MM.1S (cell line): ENCODE data around the gene NAALADL1.

ENCODE experiments used
- DNase-seq: peaks from one replicate; pipeline ENCODE4 v3.0.0-alpha.2; 2015
- H2AFZ ChIP-seq: fragments of 300-600 bp; sonication (generic); 2 replicates; pipeline ENCODE4 v1.6.0; 2016; ENCODE audit warnings: antibody characterized with exemption, low read length
- H3F3A ChIP-seq: fragments of 300-600 bp; sonication (generic); 2 replicates; pipeline ENCODE4 v1.6.1; 2016; ENCODE audit warnings: mild to moderate bottlenecking, antibody characterized with exemption, low read length, moderate library complexity, mixed read lengths; ENCODE audit not compliant: insufficient read depth
- H3K27ac ChIP-seq: fragments of 300-600 bp; sonication (generic); 2 replicates; pipeline ENCODE4 v1.5.1; 2016; ENCODE audit warnings: mild to moderate bottlenecking, low read length
- H3K27me3 ChIP-seq: fragments of 300-600 bp; sonication (generic); replicated peaks from 2 replicates; pipeline ENCODE4 v1.6.0; 2016; ENCODE audit warnings: low read length; ENCODE audit not compliant: insufficient read depth
- H3K36me3 ChIP-seq: fragments of 300-600 bp; sonication (generic); replicated peaks from 2 replicates; pipeline ENCODE4 v1.6.1; 2016; ENCODE audit warnings: mild to moderate bottlenecking, low read length, mixed read lengths; ENCODE audit not compliant: insufficient read depth
- H3K4me1 ChIP-seq: fragments of 300-600 bp; sonication (generic); 2 replicates; pipeline ENCODE4 v1.6.1; 2016; ENCODE audit warnings: low read length, mixed read lengths
- H3K4me2 ChIP-seq: fragments of 300-600 bp; sonication (generic); 2 replicates; pipeline ENCODE4 v1.6.0; 2016; ENCODE audit warnings: low read depth, low read length
- H3K4me3 ChIP-seq: fragments of 300-600 bp; sonication (generic); 2 replicates; pipeline ENCODE4 v1.5.1; 2016; ENCODE audit warnings: low read length, mixed read lengths
- H3K79me2 ChIP-seq: fragments of 300-600 bp; sonication (generic); 2 replicates; pipeline ENCODE4 v1.6.1; 2016; ENCODE audit warnings: mixed run types, low read length, mixed read lengths
- H3K9ac ChIP-seq: fragments of 300-600 bp; sonication (generic); 2 replicates; pipeline ENCODE4 v1.6.1; 2016; ENCODE audit warnings: low read length, mixed read lengths
- H3K9me2 ChIP-seq: fragments of 300-600 bp; sonication (generic); replicated peaks from 2 replicates; pipeline ENCODE4 v1.6.1; 2016; ENCODE audit warnings: mild to moderate bottlenecking, low read length, mixed read lengths; ENCODE audit not compliant: insufficient read depth
- H3K9me3 ChIP-seq: fragments of 300-600 bp; sonication (generic); replicated peaks from 2 replicates; pipeline ENCODE4 v1.6.1; 2016; ENCODE audit warnings: mild to moderate bottlenecking, low read length, mixed read lengths; ENCODE audit not compliant: insufficient read depth
- H4K20me1 ChIP-seq: fragments of 300-600 bp; sonication (generic); 2 replicates; pipeline ENCODE4 v1.6.1; 2016; ENCODE audit warnings: mild to moderate bottlenecking, low read length, moderate library complexity, mixed read lengths; ENCODE audit not compliant: insufficient read depth
- EZH2 ChIP-seq: fragments of 300-600 bp; sonication (generic); optimal IDR thresholded peaks from 2 replicates; pipeline ENCODE3; 2017; ENCODE audit warnings: low read depth, mild to moderate bottlenecking, antibody characterized with exemption, low read length, mixed read lengths
- EZH2phosphoT487 ChIP-seq: fragments of 300-600 bp; sonication (generic); IDR thresholded peaks from 2 replicates; pipeline ENCODE4 v1.6.1; 2018; ENCODE audit warnings: antibody characterized with exemption, low read length
- TF ChIP-seq, protein P1 (sequence below): fragments of 300-600 bp; sonication (generic); IDR thresholded peaks from 2 replicates; pipeline ENCODE4 v1.5.1; 2016; ENCODE audit warnings: antibody characterized with exemption, low read length, mixed read lengths

Gene NAALADL1

GRCh38 chr11:65069217-65069616, 10.9 kb upstream of the NAALADL1 start:
- peaks cover 12% of the 10 kb centered on the region for H3K4me1 ChIP-seq
- no peak overlapping the region for H3K4me2 ChIP-seq
- H3K27me3 ChIP-seq: no peaks in the 10 kb centered on the region
- H3K9me3 ChIP-seq: no peaks in the 10 kb centered on the region
- no peaks in the 10 kb centered on the region for H3F3A ChIP-seq
- H3K4me3 ChIP-seq: no peak overlapping the region
- no peaks in the 10 kb centered on the region for H3K36me3 ChIP-seq
- H4K20me1 ChIP-seq: no peaks in the 10 kb centered on the region
- TF ChIP-seq, protein P1, sequence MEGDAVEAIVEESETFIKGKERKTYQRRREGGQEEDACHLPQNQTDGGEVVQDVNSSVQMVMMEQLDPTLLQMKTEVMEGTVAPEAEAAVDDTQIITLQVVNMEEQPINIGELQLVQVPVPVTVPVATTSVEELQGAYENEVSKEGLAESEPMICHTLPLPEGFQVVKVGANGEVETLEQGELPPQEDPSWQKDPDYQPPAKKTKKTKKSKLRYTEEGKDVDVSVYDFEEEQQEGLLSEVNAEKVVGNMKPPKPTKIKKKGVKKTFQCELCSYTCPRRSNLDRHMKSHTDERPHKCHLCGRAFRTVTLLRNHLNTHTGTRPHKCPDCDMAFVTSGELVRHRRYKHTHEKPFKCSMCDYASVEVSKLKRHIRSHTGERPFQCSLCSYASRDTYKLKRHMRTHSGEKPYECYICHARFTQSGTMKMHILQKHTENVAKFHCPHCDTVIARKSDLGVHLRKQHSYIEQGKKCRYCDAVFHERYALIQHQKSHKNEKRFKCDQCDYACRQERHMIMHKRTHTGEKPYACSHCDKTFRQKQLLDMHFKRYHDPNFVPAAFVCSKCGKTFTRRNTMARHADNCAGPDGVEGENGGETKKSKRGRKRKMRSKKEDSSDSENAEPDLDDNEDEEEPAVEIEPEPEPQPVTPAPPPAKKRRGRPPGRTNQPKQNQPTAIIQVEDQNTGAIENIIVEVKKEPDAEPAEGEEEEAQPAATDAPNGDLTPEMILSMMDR: no peak
- TF ChIP-seq EZH2phosphoT487: no peak
- DNase-seq: no peak
- H3K27ac ChIP-seq: no peak overlapping the region
- H2AFZ ChIP-seq: no peak overlapping the region
- no peak overlapping the region for H3K9ac ChIP-seq
- no peaks in the 10 kb centered on the region for H3K9me2 ChIP-seq
- no peaks in the 10 kb centered on the region for H3K79me2 ChIP-seq

DNA sequence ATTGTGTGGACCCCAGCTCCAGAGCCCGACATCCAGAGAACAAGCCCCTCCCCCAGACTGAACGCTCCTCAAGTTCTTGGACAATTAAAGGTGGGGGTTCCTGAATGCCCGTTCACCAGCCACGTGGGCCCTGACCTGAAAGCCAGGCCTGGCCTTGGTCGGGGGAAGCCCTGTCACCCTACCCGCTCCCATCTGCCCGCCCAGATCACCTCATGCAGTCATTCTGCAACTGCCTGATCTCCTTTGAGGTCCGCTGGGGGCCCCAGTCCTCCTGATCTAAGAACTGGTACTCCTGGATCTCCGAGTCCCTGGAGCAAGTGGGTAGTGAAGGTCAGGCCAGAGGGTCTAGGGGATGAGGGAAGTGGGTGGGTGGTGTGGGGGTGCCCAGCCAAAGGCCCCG, 9.1 kb upstream of the NAALADL1 start:
- no peaks in the 10 kb centered on the region for H3K27me3 ChIP-seq

DNA sequence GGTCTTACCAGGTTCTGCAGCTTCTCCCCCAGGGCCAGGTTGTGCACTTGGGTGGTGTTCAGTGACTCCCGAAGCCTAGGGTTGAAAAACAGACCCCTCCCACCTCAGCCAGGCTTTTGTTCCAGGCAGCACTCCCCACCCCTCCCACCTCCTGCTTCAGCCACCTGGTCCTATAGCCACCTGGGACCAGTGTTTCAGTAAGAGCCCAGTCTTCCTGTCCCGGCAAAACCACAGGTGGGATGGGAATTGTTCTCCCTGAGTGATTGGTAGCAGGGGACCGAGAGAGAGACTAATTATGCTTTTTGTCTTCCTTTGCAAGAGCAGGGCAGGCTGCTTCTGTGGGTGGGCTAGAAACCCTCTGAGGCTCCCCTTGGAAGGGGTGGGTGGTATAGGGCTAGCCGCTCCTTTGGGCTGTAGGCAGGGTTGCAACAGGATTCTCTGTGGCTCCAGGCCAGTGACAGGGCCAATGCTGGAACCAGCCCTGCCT, 8.5 kb upstream of the NAALADL1 start:
- H3K9ac ChIP-seq: no peak overlapping the region
- TF ChIP-seq EZH2 (no peak), EZH2phosphoT487 (no peak)
- TF ChIP-seq, protein P1: no peak
- no peak overlapping the region for H3K4me3 ChIP-seq

More for the DNA sequence above, 9.1 kb upstream of the NAALADL1 start:
- Histone ChIP-seq H3K4me3 (no peak overlapping the region), H3K36me3 (no peaks in the 10 kb centered on the region), H3K27ac (no peak overlapping the region), H3K9me2 (no peaks in the 10 kb centered on the region), H3K4me1 (peaks cover 9% of the 10 kb centered on the region), H4K20me1 (no peaks in the 10 kb centered on the region), H2AFZ (no peak overlapping the region), H3K9me3 (no peaks in the 10 kb centered on the region), H3F3A (no peaks in the 10 kb centered on the region), H3K4me2 (no peak overlapping the region), H3K9ac (no peak overlapping the region), H3K79me2 (no peaks in the 10 kb centered on the region)
- no peak for TF ChIP-seq EZH2phosphoT487
- DNase-seq: no peak

GRCh38 chr11:65066315-65066714, 8.0 kb upstream of the NAALADL1 start:
- no peaks in the 10 kb centered on the region for H3K9me2 ChIP-seq
- H3K9ac ChIP-seq: no peak overlapping the region
- H2AFZ ChIP-seq: no peak overlapping the region
- H3K4me1 ChIP-seq: peaks cover 5% of the 10 kb centered on the region
- TF ChIP-seq EZH2: no peak
- no peak for TF ChIP-seq EZH2phosphoT487
- H3F3A ChIP-seq: peaks cover under 1% of the 10 kb centered on the region; the same call in 1 of the 2 replicates
- no peak overlapping the region for H3K27ac ChIP-seq
- H3K4me2 ChIP-seq: no peak overlapping the region
- H3K27me3 ChIP-seq: no peaks in the 10 kb centered on the region
- H3K79me2 ChIP-seq: no peaks in the 10 kb centered on the region
- DNase-seq: no peak
- H4K20me1 ChIP-seq: no peaks in the 10 kb centered on the region
- no peaks in the 10 kb centered on the region for H3K36me3 ChIP-seq
- H3K9me3 ChIP-seq: no peaks in the 10 kb centered on the region
- H3K4me3 ChIP-seq: no peak overlapping the region

More for the DNA sequence above, 8.5 kb upstream of the NAALADL1 start:
- no peaks in the 10 kb centered on the region for H4K20me1 ChIP-seq
- no peaks in the 10 kb centered on the region for H3K9me2 ChIP-seq
- H3K79me2 ChIP-seq: no peaks in the 10 kb centered on the region
- peaks cover 7% of the 10 kb centered on the region for H3K4me1 ChIP-seq
- no peaks in the 10 kb centered on the region for H3K36me3 ChIP-seq
- no peak overlapping the region for H2AFZ ChIP-seq
- no peaks in the 10 kb centered on the region for H3K9me3 ChIP-seq
- H3F3A ChIP-seq: no peaks in the 10 kb centered on the region
- no peak overlapping the region for H3K4me2 ChIP-seq
- no peak overlapping the region for H3K27ac ChIP-seq
- H3K27me3 ChIP-seq: no peaks in the 10 kb centered on the region
- no peak for DNase-seq
